Measurements from ENCODE around the gene NOX5.

Gene NOX5

DNA sequence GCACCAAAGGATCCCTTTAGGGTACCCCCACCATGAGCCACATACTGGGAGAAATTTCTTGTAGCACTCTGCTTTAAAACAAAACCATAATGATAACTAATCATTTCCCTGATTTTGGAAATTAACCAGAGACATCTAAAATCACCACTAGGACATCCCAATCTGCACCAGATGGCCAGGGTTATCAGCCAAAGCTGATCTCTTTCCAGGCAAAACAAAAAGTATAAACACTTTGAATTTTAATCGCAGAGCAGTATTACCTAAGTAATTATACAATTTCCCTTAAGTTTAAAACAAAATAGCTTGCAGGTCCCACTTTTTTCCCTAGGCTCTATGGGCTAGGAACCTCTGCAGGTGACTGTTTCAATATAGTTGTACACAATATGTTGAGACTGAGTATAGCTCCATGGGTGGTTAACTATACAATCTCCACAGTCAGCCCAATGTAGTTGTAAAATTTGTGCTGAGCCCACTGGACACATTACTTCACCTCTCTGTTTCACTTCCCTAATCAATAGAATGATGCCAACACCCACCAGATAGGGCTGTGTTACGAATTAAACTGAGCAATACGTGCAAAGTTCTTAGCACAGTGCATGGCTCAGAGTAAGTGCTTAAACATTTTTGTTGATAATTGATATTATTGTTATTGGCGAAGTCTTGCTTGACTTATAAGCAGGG lies 629 bp upstream of the NOX5 start:
- Histone ChIP-seq H3K4me1 (ENCODE audit: insufficient read depth, low read length) (peaks cover 8% of the 10 kb centered on the region), H3K9me3 (ENCODE audit: low read length) (no peaks in the 10 kb centered on the region), H3K4me3 (ENCODE audit: low read length) (no peak overlapping the region), H3K27me3 (ENCODE audit: insufficient read depth, low read length) (no peaks in the 10 kb centered on the region), H2AFZ (ENCODE audit: low read depth, low read length) (no peak overlapping the region), H3K36me3 (ENCODE audit: insufficient read depth, low read length) (no peaks in the 10 kb centered on the region)

DNA sequence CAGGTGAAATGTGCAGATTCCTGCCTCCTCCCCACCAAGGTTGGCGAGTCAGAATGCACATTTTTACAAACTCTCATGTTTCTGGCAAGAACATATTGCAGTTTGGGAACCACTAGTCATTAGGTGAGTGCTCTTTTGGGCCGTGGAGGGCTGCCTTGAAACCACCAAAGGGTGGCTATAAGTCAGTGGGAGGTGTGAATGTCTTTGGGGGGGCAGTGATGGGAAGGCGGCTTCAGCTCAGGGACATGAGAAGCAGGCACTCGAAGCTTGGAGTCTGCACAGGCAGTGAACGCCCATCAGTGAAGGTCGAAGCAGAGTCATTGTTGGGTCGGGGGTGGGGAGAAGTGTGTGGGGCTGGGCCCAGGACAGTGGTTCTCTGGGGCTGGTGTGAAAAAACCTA lies 1.1 kb downstream of the NOX5 start:
- Histone ChIP-seq H3K36me3 (ENCODE audit: insufficient read depth, low read length) (no peaks in the 10 kb centered on the region), H2AFZ (ENCODE audit: low read depth, low read length) (no peak overlapping the region), H3K9me3 (ENCODE audit: low read length) (no peaks in the 10 kb centered on the region), H3K27me3 (ENCODE audit: insufficient read depth, low read length) (no peaks in the 10 kb centered on the region), H3K4me3 (ENCODE audit: low read length) (no peak overlapping the region), H3K4me1 (ENCODE audit: insufficient read depth, low read length) (peaks cover under 1% of the 10 kb centered on the region)

DNA sequence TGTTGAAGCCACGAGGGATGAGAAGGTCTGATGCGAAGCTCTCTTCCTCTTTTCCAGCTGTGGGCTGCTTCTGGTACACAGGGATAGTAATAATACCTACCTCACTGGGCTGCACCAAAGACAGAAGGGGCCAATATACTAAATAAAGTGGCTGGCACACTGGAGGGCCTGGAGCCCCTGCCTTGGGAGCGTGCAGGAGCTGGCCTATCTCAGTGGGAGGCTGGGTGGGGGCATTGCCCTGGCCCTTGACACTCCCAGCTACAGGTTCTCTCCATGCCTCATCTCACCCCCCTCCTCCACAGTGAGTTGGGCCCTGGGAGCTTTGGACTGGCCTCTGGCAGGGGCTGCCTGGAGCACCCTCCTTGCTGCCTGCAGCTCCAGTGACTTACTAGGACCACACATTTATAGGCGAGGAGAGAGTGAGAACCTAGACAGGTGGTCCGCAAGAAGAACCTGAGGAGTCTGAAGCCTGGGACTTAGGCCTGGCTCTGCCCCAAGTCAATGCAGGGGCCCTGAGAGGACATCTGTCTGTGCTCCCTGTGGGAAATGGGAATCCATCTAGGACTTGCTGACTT lies 1.6 kb downstream of the NOX5 start:
- Histone ChIP-seq H3K27me3 (ENCODE audit: insufficient read depth, low read length) (no peaks in the 10 kb centered on the region), H3K9me3 (ENCODE audit: low read length) (no peaks in the 10 kb centered on the region), H3K36me3 (ENCODE audit: insufficient read depth, low read length) (no peaks in the 10 kb centered on the region), H2AFZ (ENCODE audit: low read depth, low read length) (no peak overlapping the region), H3K4me1 (ENCODE audit: insufficient read depth, low read length) (no peaks in the 10 kb centered on the region), H3K4me3 (ENCODE audit: low read length) (no peak overlapping the region)

DNA sequence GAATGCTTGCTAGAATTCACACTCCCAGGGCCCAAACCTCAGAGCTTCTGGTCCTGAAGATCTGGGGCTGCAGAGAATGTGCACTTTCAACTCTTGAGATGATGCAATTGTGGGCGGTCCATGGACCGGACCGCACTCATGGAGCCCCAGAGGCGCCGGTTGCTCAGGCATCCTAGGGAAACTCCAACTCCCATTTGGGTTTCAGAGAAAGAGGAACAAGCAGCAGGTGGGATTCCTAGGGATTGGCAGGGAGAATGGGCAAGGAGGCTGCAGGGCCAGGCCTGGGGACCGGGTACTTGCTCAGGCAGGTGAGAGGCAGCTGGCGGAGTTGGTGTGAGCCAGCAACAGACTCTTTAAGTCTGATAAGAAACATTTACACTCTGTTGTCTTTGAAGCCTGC lies 3.5 kb downstream of the NOX5 start:
- H3K36me3 ChIP-seq (ENCODE audit: insufficient read depth, low read length) = no peaks in the 10 kb centered on the region
- no peak overlapping the region for H3K4me3 ChIP-seq (ENCODE audit: low read length)
- H3K27me3 ChIP-seq (ENCODE audit: insufficient read depth, low read length) = no peaks in the 10 kb centered on the region
- H2AFZ ChIP-seq (ENCODE audit: low read depth, low read length) = no peak overlapping the region
- H3K4me1 ChIP-seq (ENCODE audit: insufficient read depth, low read length) = no peaks in the 10 kb centered on the region
- H3K9me3 ChIP-seq (ENCODE audit: low read length) = no peaks in the 10 kb centered on the region

DNA sequence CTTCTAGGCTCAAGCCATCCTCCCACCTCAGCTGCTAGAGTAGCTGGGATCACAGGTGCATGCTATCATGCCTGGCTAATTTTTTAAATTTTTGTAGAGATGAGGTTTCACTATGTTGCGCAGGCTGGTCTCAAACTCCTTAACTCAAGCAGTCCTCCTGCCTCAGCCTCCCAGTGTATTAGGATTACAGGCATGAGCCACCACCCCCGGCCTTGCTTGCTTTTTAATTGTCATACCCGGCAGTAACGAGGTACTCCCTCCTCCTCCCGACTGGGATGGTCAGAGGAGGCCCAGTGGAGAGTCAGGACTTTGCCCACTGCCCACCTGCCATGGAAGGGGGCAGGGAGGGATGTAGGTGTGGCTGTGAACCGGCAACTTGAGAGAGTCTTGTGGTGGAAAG lies 4.5 kb downstream of the NOX5 start:
- Histone ChIP-seq H3K9me3 (ENCODE audit: low read length) (no peaks in the 10 kb centered on the region), H3K4me3 (ENCODE audit: low read length) (no peak overlapping the region), H3K36me3 (ENCODE audit: insufficient read depth, low read length) (no peaks in the 10 kb centered on the region), H3K4me1 (ENCODE audit: insufficient read depth, low read length) (no peaks in the 10 kb centered on the region), H2AFZ (ENCODE audit: low read depth, low read length) (no peak overlapping the region), H3K27me3 (ENCODE audit: insufficient read depth, low read length) (no peaks in the 10 kb centered on the region)

DNA sequence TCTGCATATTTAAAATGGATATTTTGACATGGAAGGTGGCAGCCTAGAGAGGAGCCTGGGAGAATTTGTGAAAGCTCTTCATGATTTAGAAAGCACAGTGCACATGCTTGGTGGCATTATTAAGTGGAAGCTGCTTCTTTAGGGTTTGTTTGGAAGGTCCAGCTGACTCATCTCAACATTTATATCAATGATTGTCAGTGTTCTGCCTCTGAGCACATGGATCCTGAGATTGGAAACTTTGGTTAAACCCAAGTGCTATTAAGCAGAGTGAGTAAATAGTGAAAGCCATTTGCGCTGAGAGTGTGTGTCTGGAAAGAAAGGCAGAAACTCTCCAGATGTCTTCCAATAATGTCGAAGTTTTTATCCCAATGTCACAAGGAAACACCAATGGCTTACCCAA lies 7.4 kb downstream of the NOX5 start:
- Histone ChIP-seq H3K9me3 (ENCODE audit: low read length) (no peaks in the 10 kb centered on the region), H2AFZ (ENCODE audit: low read depth, low read length) (no peak overlapping the region), H3K36me3 (ENCODE audit: insufficient read depth, low read length) (no peaks in the 10 kb centered on the region), H3K4me1 (ENCODE audit: insufficient read depth, low read length) (no peaks in the 10 kb centered on the region), H3K27me3 (ENCODE audit: insufficient read depth, low read length) (peaks cover 2% of the 10 kb centered on the region), H3K4me3 (ENCODE audit: low read length) (no peak overlapping the region)

DNA sequence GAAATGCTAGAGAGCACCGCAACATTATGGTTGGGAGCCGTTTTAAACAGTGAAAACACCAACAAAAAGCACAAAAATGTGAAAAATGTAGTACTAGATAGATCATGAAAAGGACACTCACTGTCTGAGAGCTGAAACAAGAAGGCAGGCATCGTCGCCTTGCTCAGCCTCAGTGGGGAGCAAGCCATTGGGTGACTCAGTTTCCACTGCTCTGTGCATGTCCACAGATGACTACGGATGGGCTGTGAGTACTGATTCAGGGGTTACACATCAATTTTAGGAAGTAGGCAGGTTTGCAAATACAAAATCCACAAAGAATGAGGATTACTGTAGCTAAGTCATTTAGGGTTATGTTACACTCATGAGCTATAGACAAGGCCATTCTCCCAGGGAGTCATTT lies 10.8 kb downstream of the NOX5 start:
- no peak overlapping the region for H2AFZ ChIP-seq (ENCODE audit: low read depth, low read length)
- no peaks in the 10 kb centered on the region for H3K9me3 ChIP-seq (ENCODE audit: low read length)
- no peak overlapping the region for H3K4me3 ChIP-seq (ENCODE audit: low read length)

DNA sequence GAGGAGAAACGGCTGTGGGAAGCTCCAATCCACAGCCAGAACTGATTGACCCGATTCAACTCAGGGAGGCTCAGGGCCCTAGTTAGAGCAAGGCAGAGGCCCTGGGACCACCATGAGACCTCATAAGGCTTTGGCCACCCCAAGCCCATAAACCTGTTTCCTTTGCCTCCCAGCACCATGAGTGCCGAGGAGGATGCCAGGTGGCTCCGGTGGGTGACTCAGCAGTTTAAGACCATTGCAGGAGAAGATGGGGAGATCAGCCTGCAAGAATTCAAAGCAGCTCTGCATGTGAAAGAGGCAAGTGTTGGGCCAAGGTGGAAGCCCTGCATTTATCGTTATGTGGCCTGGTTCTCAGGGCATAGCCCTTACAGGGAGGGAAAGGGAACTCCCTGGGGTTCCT lies 11.9 kb downstream of the NOX5 start:
- no peak overlapping the region for H2AFZ ChIP-seq (ENCODE audit: low read depth, low read length)
- peaks cover 9% of the 10 kb centered on the region for H3K27me3 ChIP-seq (ENCODE audit: insufficient read depth, low read length)
- H3K4me3 ChIP-seq (ENCODE audit: low read length) = no peak overlapping the region
- H3K36me3 ChIP-seq (ENCODE audit: insufficient read depth, low read length) = no peaks in the 10 kb centered on the region
- H3K4me1 ChIP-seq (ENCODE audit: insufficient read depth, low read length) = no peaks in the 10 kb centered on the region
- no peaks in the 10 kb centered on the region for H3K9me3 ChIP-seq (ENCODE audit: low read length)

More for the DNA sequence above, 10.8 kb downstream of the NOX5 start:
- H3K4me1 ChIP-seq (ENCODE audit: insufficient read depth, low read length) = no peaks in the 10 kb centered on the region
- H3K36me3 ChIP-seq (ENCODE audit: insufficient read depth, low read length) = no peaks in the 10 kb centered on the region
- H3K27me3 ChIP-seq (ENCODE audit: insufficient read depth, low read length) = peaks cover 2% of the 10 kb centered on the region

DNA sequence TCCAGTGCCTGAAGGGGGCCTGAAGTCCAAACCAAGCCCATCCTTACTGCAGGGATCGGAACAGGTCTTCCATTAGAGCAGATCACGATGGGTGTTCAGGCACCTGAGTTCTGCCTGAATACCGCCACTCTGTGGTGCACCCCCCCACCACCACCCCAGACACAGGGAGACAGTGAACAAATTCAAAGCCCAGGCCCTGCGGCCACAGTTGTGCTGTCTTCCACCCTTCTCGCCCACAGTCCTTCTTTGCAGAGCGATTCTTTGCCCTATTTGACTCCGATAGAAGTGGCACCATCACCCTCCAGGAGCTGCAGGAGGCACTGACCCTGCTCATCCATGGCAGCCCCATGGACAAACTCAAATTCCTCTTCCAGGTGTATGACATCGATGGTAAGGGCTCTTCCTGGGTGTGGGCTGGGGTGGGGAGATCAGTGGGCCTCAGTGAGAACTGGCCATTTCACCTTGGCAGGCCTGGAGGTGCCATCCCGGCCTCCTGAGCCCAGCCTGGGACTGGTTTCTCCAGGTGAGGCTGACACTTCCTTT lies 13.6 kb downstream of the NOX5 start:
- no peaks in the 10 kb centered on the region for H3K36me3 ChIP-seq (ENCODE audit: insufficient read depth, low read length)
- no peaks in the 10 kb centered on the region for H3K4me1 ChIP-seq (ENCODE audit: insufficient read depth, low read length)
- no peak overlapping the region for H3K4me3 ChIP-seq (ENCODE audit: low read length)
- H2AFZ ChIP-seq (ENCODE audit: low read depth, low read length) = no peak overlapping the region
- H3K27me3 ChIP-seq (ENCODE audit: insufficient read depth, low read length) = peaks cover 13% of the 10 kb centered on the region
- H3K9me3 ChIP-seq (ENCODE audit: low read length) = no peaks in the 10 kb centered on the region

DNA sequence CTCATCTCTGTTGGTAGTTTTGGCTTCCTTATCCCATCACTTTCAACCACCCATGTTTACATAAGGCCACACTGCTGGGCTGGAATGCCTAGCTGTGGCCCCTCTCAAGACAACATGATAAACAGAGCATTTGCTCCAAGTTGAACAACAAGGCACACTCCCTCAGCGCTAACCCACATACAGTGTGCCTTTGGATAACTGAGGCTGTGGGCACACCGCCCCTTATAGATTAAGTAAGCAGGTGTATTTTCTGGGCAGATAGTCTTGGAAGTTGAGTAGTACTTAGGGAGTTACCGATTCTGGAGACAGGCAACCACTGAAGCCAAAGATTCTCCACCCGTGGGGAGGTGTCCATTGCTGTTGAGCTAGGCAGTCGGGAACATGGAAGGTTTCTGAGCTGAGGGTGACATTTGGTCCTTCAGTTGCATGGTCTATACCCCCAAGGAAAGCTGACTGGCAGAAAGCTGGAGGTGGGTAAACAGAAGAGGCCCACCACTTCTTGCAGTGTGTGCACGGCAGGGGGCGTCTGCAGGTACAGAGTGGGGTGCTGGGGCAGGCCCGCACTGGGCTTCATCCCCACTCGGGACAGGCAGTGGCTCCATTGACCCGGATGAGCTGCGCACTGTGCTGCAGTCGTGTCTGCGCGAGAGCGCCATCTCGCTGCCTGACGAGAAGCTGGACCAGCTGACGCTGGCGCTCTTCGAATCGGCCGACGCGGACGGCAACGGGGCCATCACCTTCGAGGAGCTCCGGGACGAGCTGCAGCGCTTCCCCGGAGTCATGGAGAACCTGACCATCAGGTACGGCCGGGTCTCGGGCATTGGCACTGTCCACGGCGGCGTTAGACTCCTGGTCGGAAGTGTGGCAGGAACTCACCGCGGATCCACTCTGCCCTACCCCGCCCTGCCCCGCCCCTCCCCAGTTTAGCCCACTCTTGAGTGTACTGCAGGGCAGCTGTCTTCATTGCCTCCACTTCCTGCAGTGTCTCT lies 16.8 kb downstream of the NOX5 start:
- no peak overlapping the region for H3K4me3 ChIP-seq (ENCODE audit: low read length)
- no peaks in the 10 kb centered on the region for H3K9me3 ChIP-seq (ENCODE audit: low read length)
- H3K36me3 ChIP-seq (ENCODE audit: insufficient read depth, low read length) = no peaks in the 10 kb centered on the region
- H2AFZ ChIP-seq (ENCODE audit: low read depth, low read length) = no peak overlapping the region
- no peaks in the 10 kb centered on the region for H3K4me1 ChIP-seq (ENCODE audit: insufficient read depth, low read length)
- H3K27me3 ChIP-seq (ENCODE audit: insufficient read depth, low read length) = peaks cover 11% of the 10 kb centered on the region

DNA sequence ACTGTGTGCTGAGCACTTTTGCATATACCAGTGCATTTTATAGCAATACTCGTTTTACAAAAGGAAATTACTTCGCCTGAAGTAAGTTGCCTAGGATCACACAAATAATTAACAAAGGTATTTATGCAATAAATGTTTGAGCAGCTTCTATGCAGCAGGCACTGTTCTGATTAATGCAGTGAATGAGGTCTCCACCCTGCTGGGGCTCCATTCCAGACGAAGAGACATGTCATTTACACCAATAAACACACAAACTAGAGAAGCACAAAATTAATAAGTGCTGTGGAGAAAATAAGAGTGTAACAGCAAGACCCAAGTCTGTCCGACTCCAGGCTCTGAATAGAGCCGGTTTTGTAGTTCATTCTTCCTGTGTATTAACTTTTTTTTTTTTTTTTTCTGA lies 17.5 kb downstream of the NOX5 start:
- no peak overlapping the region for H3K4me3 ChIP-seq (ENCODE audit: low read length)
- H2AFZ ChIP-seq (ENCODE audit: low read depth, low read length) = no peak overlapping the region
- H3K27me3 ChIP-seq (ENCODE audit: insufficient read depth, low read length) = peaks cover 11% of the 10 kb centered on the region
- H3K9me3 ChIP-seq (ENCODE audit: low read length) = no peaks in the 10 kb centered on the region
- no peaks in the 10 kb centered on the region for H3K36me3 ChIP-seq (ENCODE audit: insufficient read depth, low read length)
- no peaks in the 10 kb centered on the region for H3K4me1 ChIP-seq (ENCODE audit: insufficient read depth, low read length)

DNA sequence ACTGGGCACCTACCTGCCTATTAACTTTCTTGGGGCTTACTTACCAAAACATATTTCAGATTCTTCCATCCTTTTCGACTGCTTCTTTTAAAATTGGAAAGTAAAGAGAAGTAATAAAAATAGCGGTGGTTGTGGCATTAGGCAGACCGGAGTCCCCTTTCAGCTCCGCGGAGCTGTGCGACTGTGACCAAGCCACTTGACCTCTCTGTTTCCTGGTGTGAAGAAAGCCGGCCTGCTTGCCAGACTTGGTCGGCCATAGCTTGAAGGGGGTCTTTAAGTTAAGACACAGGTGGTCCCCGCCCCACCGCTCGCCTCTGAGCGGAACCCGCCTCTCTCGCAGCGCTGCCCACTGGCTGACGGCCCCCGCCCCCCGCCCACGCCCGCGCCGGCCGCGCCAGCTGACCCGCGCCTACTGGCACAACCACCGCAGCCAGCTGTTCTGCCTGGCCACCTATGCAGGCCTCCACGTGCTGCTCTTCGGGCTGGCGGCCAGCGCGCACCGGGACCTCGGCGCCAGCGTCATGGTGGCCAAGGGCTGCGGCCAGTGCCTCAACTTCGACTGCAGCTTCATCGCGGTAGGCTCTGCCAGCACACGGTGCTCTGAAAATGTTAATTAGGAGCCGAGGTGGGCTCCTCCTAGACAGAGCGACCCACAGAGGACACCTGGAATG lies 18.3 kb downstream of the NOX5 start:
- no peaks in the 10 kb centered on the region for H3K9me3 ChIP-seq (ENCODE audit: low read length)
- no peaks in the 10 kb centered on the region for H3K36me3 ChIP-seq (ENCODE audit: insufficient read depth, low read length)
- H3K27me3 ChIP-seq (ENCODE audit: insufficient read depth, low read length) = peaks cover 11% of the 10 kb centered on the region
- no peak overlapping the region for H3K4me3 ChIP-seq (ENCODE audit: low read length)
- H2AFZ ChIP-seq (ENCODE audit: low read depth, low read length) = no peak overlapping the region
- H3K4me1 ChIP-seq (ENCODE audit: insufficient read depth, low read length) = no peaks in the 10 kb centered on the region

All from neuron (in vitro differentiated cells).